GM19438 (cell line): Measurements from ENCODE around the gene GRM5.
"Not testable (repeated sequence)": the region's sequence is repeated elsewhere in the genome, so short reads cannot be mapped to it uniquely, and the experiment has no call there.

Experiments
- ATAC-seq: cut with Tn5 transposase; IDR thresholded peaks from one replicate; pipeline ENCODE4 v1.9.1; 2021; ENCODE audit warnings: low read depth; ENCODE audit not compliant: unreplicated experiment

The GRM5 gene

DNA sequence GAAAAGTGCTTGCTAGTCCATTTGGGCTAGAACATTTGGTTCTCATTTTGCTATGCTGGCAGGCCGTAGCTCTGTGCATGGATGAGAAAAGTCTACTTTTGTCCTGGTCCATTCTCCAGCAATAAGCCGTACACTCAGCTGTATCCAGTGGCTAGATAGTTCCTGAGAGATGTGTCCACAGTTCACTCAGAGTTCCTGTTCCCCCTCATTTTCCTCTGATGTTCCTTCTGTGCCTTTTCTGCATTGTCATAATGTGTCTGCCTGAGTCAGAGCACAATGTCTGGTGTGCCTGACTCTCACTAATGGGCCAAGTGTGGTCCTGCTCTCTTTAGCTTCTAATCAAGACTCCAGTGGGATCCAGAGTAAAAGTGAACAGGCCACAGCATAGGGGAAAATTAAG, 512.6 kb downstream of the GRM5 start:
- ATAC-seq = no peak

- peak; percentile 93 for ATAC-seq
Observed at GRCh38 chr11:88552379-88553062, 513.3 kb downstream of the GRM5 start.

- ATAC-seq = no peak
Observed at GRCh38 chr11:88544656-88545280, 521.0 kb downstream of the GRM5 start.

DNA sequence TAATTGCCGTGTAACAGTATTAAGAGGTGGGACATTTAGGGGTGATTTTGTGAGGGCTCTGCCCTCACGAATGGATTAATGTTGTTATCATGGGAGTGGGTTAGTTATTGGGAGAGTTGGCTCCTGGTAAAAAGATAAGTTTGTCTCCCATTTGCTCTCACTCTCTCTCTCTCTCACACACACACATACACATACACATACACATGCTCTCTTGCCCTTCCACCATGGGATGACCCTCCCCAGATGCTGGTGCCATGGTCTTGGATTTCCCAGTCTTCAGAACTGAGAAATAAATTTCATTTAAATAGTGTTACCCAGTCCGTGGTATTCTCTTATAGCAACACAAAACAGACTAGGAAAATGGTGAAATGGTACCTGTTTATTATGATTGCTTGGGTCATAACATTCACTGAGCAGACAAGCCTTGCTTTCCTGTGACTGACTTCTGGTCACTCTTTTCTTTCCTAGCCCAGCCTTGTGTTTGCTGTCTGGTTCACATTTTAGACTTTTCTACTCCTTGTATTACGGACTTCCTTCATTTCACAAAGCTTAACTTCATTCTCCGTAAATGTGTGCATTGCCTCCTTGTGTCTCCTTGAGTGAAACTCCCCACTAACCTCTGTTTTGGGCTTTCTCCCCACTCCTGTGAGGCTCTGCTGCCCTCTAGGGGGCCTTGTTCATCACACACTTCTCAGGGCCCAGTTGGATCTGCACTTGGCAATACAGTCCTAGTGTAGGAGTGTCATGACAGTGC, 521.7 kb downstream of the GRM5 start:
- peak; percentile 100 for ATAC-seq

GRCh38 chr11:88541006-88541405, 524.8 kb downstream of the GRM5 start:
- no peak for ATAC-seq

- no peak for ATAC-seq
Observed at GRCh38 chr11:88538098-88538497, 527.7 kb downstream of the GRM5 start.

DNA sequence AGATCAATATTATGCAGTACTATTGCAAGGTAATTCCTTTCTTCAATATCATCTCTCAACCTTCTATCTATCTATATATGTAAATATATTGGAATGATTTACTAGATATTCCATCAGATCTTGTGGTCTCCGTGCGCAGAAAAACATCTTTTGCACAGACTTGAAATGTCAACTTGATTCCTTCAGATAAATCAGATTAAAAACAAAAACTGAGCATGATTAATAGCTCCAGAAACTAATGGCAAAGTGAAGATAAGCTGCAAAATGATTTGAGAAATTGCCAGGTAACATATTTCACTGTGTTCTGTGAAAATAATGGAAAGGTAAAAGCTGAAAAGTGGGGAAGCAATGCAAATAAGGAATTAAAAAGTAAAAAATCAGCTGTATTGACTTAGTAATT, 528.2 kb downstream of the GRM5 start:
- no peak for ATAC-seq

- no peak for ATAC-seq
Observed at GRCh38 chr11:88536616-88537265, 529.0 kb downstream of the GRM5 start.

DNA sequence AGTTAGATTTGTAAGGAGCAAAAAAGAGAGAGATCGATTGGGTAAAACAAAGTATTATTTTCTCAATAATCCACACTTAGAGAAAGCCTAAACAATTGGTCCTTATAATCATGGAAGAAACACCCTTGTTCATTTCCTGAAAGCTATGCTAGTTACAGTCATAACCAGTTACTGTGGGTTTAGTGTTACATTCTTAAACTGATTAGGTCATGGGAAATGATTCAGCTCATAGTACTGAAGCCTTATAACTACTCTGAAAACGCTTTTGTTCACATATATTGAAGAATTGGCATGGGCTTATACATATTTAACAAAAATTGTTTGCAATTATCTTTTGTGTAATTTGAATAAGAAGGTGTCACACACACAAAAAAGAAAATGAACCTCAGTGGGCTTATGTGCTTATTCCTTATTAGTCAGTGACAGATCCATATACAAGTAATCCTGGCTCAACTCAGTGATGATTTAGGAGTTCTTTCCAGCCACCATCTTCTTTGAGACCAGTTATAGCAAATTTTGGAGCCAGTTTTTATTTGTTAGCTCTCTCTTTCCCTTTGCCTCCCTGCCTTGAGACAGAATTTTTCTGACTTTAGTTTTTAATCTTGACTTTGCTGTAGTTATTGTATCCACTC, 529.8 kb downstream of the GRM5 start:
- ATAC-seq = peak; percentile 76

GRCh38 chr11:88535266-88535665, 530.5 kb downstream of the GRM5 start:
- no peak for ATAC-seq

DNA sequence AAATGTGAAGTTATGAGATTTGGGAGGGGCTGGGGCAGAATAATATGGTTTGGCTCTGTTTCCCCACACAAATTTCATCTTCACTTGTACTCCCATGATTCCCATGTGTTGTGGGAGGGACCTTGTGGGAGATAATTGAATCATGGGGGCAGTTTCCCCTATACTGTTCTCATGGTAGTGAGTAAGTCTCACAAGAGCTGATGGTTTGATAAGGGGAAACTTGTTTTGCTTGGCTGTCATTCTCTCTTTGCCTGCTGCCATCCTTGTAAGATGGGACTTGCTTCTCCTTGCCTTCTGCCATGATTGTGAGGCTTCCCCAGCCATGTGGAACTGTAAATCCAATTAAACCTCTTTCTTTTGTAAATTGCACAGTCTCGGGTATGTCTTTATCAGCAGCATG, 531.1 kb downstream of the GRM5 start:
- ATAC-seq = not testable (repeated sequence)

DNA sequence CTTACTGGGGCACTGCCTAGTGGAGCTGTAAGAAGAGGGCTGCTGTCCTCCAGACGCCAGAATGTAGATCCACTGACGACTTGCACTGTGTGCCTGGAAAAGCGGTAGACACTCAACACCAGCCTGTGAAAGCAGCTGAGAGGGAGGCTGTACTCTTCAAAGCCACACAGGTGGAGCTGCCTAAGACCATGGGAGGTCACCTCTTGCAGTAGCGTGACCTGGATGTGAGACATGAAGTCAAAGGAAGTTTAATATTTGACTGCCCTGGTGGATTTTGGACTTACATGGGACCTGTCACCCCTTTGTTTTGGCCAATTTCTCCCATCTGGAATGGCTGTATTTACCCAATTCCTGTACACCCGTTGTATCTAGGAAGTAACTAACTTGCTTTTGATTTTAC, 531.6 kb downstream of the GRM5 start:
- ATAC-seq = no peak

- ATAC-seq = no peak
Observed at GRCh38 chr11:88533001-88533400, 532.8 kb downstream of the GRM5 start.

GRCh38 chr11:88531831-88532230, 534.0 kb downstream of the GRM5 start:
- no peak for ATAC-seq

GRCh38 chr11:88529426-88529825, 536.4 kb downstream of the GRM5 start:
- no peak for ATAC-seq

DNA sequence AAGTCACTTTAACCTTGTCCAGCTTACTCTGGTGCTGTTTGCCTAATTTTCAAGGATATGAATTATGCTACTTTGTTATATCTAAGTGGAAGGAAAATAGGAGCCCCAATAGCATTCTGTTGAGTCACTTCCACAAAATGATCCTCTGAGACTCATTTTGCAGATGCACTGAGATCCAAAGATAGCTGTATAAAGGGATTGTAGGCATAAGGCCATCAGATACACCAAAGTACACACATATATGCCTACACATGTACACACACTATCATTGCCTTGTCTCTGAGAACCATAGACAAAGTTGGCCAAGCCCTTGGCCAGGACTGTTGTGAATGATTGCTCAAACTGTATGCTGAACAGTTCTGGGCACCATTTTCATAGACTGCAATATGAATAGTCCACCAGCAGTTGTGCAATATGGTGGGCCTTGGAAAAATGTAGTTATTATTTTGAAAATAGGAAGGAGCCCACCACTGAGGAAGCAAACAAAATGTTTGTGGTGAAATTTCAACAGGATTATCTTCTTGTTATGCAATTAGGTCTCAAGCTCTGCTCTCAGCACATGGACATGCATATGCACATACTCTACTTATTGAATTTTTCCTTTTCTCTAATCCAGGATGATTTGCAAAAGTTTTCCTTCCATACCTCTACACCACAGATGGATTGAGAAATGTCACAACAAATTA, 542.3 kb downstream of the GRM5 start:
- no peak for ATAC-seq

GRCh38 chr11:88522624-88523385, 543.0 kb downstream of the GRM5 start:
- ATAC-seq = no peak

DNA sequence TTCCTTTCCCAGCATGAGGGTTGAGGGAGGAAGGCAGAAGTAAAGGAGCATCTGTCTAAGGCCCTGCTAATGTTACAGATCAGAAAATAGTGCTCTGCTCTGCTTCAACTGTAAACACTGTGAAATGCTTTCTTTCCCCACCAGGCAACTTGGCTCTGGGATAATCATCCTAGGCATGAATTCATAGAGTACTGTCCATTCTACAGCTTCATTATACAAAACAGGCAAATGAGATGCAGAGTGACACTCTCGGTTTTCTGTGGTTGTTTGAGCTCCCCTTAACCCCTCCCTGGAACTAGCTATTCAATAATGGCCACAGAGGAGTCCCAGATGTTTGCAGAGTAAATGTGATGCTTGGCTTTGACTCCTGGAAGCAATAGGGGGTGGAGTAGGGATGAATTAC, 544.0 kb downstream of the GRM5 start:
- ATAC-seq = no peak

GRCh38 chr11:88521399-88521798, 544.4 kb downstream of the GRM5 start:
- no peak for ATAC-seq

DNA sequence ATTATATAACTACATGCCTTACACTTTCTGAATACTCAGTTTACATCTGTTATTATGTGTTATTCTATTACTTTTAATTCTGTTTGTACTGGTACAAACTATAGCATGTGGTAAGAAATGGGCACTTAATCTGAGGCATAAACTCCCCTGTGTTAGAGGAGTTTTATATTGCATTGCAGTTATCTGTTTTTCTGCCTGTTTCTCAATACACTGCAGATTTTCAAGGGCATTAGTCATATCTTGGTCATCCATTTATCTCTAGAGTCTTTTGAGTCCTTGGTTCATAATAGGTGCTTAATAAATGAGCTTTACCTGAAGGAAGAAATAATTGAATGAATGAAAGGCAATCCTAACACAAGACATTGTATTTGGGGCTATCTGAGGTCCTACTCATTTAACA, 545.4 kb downstream of the GRM5 start:
- no peak for ATAC-seq
